H1 (cell line): ENCODE results near the gene PLCB4. TPM values are rescaled to one million over a fixed set of nuclear protein-coding genes. Genes with fewer than 3 reads are reported as not detected.

Experiments
- CTCF ChIA-PET: fragments of 300-600 bp; sonication (Branson Sonifier 250); formaldehyde crosslinking; loops from one replicate; lab custom pipeline; 2021; ENCODE audit not compliant: partially characterized antibody; lab: Charles Lee
- POLR2A ChIA-PET: fragments of 300-600 bp; sonication (Branson Sonifier 250); formaldehyde crosslinking; loops from one replicate; lab custom pipeline; 2021; ENCODE audit warnings: inconsistent platforms; ENCODE audit not compliant: partially characterized antibody; lab: Charles Lee
- DNase-seq, 2 experiments: peaks; one replicate each; pipeline versions ENCODE4 v3.0.0 to v3.0.0-alpha.2; 2010 to 2022; ENCODE audit warnings: low spot score in 2 of 2, low read depth in 1 of 2, mixed read lengths in 1 of 2
- FAIRE-seq: peaks from 2 replicates; lab custom pipeline; 2011; peaks lifted over from hg19 to GRCh38; lab: Jason Lieb, UNC
- H2AFZ ChIP-seq: 2 replicates; pipeline ENCODE4 v1.8.1; 2012; ENCODE audit warnings: low read length, inconsistent platforms
- H2AK5ac ChIP-seq: 2 replicates; pipeline ENCODE4 v1.6.1; 2013; ENCODE audit warnings: low read depth, low read length
- H2BK120ac ChIP-seq: replicated peaks from 2 replicates; pipeline ENCODE3; 2013; ENCODE audit warnings: low read depth, low read length, inconsistent platforms
- H2BK12ac ChIP-seq: 2 replicates; pipeline ENCODE4 v1.6.1; 2013; ENCODE audit warnings: low read depth, low read length
- H2BK15ac ChIP-seq: 2 replicates; pipeline ENCODE4 v1.6.1; 2013; ENCODE audit warnings: low read length
- H2BK20ac ChIP-seq: 2 replicates; pipeline ENCODE4 v1.6.1; 2013; ENCODE audit warnings: low read length
- H2BK5ac ChIP-seq: 2 replicates; pipeline ENCODE4 v1.6.1; 2013; ENCODE audit warnings: low read depth, low read length
- H3K14ac ChIP-seq: 2 replicates; pipeline ENCODE4 v1.6.1; 2013; ENCODE audit warnings: inconsistent platforms; ENCODE audit not compliant: insufficient read length
- H3K18ac ChIP-seq: 2 replicates; pipeline ENCODE4 v1.6.1; 2013; ENCODE audit warnings: low read length; ENCODE audit errors: extremely low read depth
- H3K23ac ChIP-seq: 2 replicates; pipeline ENCODE4 v1.6.1; 2013; ENCODE audit warnings: inconsistent platforms; ENCODE audit not compliant: insufficient read length
- H3K23me2 ChIP-seq: 2 replicates; pipeline ENCODE4 v1.6.1; 2013; ENCODE audit warnings: low read depth, low read length
- H3K27ac ChIP-seq: 2 replicates; pipeline ENCODE4 v1.6.1; 2011; ENCODE audit warnings: low read depth, low read length, inconsistent platforms
- H3K27me3 ChIP-seq, 4 experiments: replicated peaks in 1 of 4; 1 replicate in 1 of 4; 2 replicates in 3 of 4; pipeline versions ENCODE4 v1.6.1 to v1.8.1; 2011 to 2013; ENCODE audit warnings: low read length in 3 of 4, mild to moderate bottlenecking in 3 of 4, inconsistent platforms in 2 of 4, mixed read lengths in 2 of 4, moderate library complexity in 1 of 4; ENCODE audit not compliant: control insufficient read depth in 3 of 4, insufficient read depth in 3 of 4; ENCODE audit errors: extremely low read depth in 1 of 4
- H3K36me3 ChIP-seq, 4 experiments: 2 replicates each; pipeline versions ENCODE4 v1.6.1 to v1.8.1; 2011 to 2013; ENCODE audit warnings: mild to moderate bottlenecking in 4 of 4, low read length in 3 of 4, moderate library complexity in 2 of 4, control low read depth in 1 of 4, inconsistent platforms in 1 of 4; ENCODE audit not compliant: insufficient read depth in 4 of 4, control insufficient read depth in 2 of 4
- H3K4ac ChIP-seq: replicated peaks from 2 replicates; pipeline ENCODE3; 2013; ENCODE audit warnings: low read length, low read depth, mixed read lengths, inconsistent platforms; ENCODE audit not compliant: insufficient read length
- H3K4me1 ChIP-seq, 4 experiments: replicated peaks in 1 of 4; 1 replicate in 1 of 4; 2 replicates in 3 of 4; pipeline versions ENCODE4 v1.6.1 to v1.8.1; 2011 to 2013; ENCODE audit warnings: low read length in 3 of 4, inconsistent platforms in 2 of 4, mixed read lengths in 1 of 4; ENCODE audit not compliant: insufficient read depth in 4 of 4, control insufficient read depth in 3 of 4
- H3K4me2 ChIP-seq, 2 experiments: 2 replicates each; pipeline versions ENCODE4 v1.6.1 to v1.8.1; 2011 to 2013; ENCODE audit warnings: low read depth in 2 of 2, low read length in 2 of 2, control low read depth in 1 of 2, inconsistent platforms in 1 of 2, mild to moderate bottlenecking in 1 of 2; ENCODE audit not compliant: insufficient read depth in 1 of 2
- H3K4me3 ChIP-seq, 4 experiments: fragments of 200-600, 300-600 bp in 1 of 4; sonication (generic), shearing (Covaris generic), sonication (Bioruptor Twin) in 1 of 4; 2 replicates each; pipeline versions ENCODE4 v1.5.1 to v1.8.1; 2011 to 2016; ENCODE audit warnings: low read length in 4 of 4, low read depth in 3 of 4, control low read depth in 2 of 4, inconsistent platforms in 2 of 4, mild to moderate bottlenecking in 2 of 4, mixed read lengths in 1 of 4, moderate library complexity in 1 of 4; ENCODE audit not compliant: insufficient read depth in 2 of 4; ENCODE audit errors: extremely low read depth in 1 of 4
- H3K56ac ChIP-seq: replicated peaks from 2 replicates; pipeline ENCODE3; 2013; ENCODE audit warnings: low read depth, mild to moderate bottlenecking, mixed read lengths, low read length, inconsistent platforms; ENCODE audit not compliant: insufficient read length
- H3K79me1 ChIP-seq: 2 replicates; pipeline ENCODE4 v1.6.1; 2013; ENCODE audit warnings: low read depth, low read length, control low read depth
- H3K79me2 ChIP-seq, 2 experiments: 2 replicates each; pipeline versions ENCODE4 v1.6.1 to v1.8.1; 2012 to 2013; ENCODE audit warnings: low read length in 2 of 2, mild to moderate bottlenecking in 2 of 2, inconsistent platforms in 1 of 2; ENCODE audit not compliant: insufficient read depth in 2 of 2, control insufficient read depth in 1 of 2
- H3K9ac ChIP-seq, 4 experiments: replicated peaks in 1 of 4; 1 replicate in 1 of 4; 2 replicates in 3 of 4; pipeline versions ENCODE4 v1.6.1 to v1.8.1; 2011 to 2013; ENCODE audit warnings: low read depth in 3 of 4, low read length in 3 of 4, control low read depth in 2 of 4, mild to moderate bottlenecking in 2 of 4, moderate library complexity in 2 of 4, inconsistent platforms in 1 of 4; ENCODE audit errors: extremely low read depth in 1 of 4
- H3K9me3 ChIP-seq, 2 experiments: 2 replicates each; pipeline versions ENCODE4 v1.6.1 to v1.8.1; 2012 to 2013; ENCODE audit warnings: mild to moderate bottlenecking in 2 of 2, moderate library complexity in 2 of 2, control low read depth in 1 of 2, inconsistent platforms in 1 of 2, low read depth in 1 of 2, low read length in 1 of 2, mixed read lengths in 1 of 2; ENCODE audit not compliant: insufficient read depth in 2 of 2
- H4K20me1 ChIP-seq, 2 experiments: replicated peaks in 1 of 2; 2 replicates each; pipeline versions ENCODE3 to v1.8.1; 2011 to 2013; ENCODE audit warnings: inconsistent platforms in 2 of 2, low read length in 2 of 2, mild to moderate bottlenecking in 1 of 2; ENCODE audit not compliant: insufficient read depth in 2 of 2, control insufficient read depth in 1 of 2
- H4K5ac ChIP-seq: 2 replicates; pipeline ENCODE4 v1.6.1; 2013; ENCODE audit warnings: low read length, low read depth, mixed read lengths, inconsistent platforms; ENCODE audit not compliant: insufficient read length
- H4K8ac ChIP-seq: 2 replicates; pipeline ENCODE4 v1.8.0; 2013; ENCODE audit warnings: mild to moderate bottlenecking, moderate library complexity, low read length, inconsistent platforms; ENCODE audit not compliant: insufficient read depth; ENCODE audit errors: extremely low read depth
- H4K91ac ChIP-seq: replicated peaks from 2 replicates; pipeline ENCODE3; 2013; ENCODE audit warnings: low read length, mixed read lengths, inconsistent platforms; ENCODE audit not compliant: insufficient read length
- WGBS, 2 experiments: shearing (Covaris generic) in 1 of 2; methylation state at CpG; one replicate each; pipeline versions ENCODE4 v1.1.6 to v1.1.7; 2013 to 2015; ENCODE audit warnings: low lambda C conversion rate in 2 of 2, mixed read lengths in 2 of 2, inconsistent platforms in 1 of 2, low coverage in 1 of 2, missing lambda C conversion rate in 1 of 2; ENCODE audit not compliant: insufficient replicate concordance in 2 of 2, insufficient coverage in 1 of 2, insufficient read length in 1 of 2; ENCODE audit errors: extremely low coverage in 1 of 2, missing lambda C conversion rate in 1 of 2; 5-methylcytosine and 5-hydroxymethylcytosine counted together
- polyA plus RNA-seq, 7 experiments: library from polyadenylated mRNA; depleted of rRNA in 3 of 7; stranded (reverse) in 5 of 7; unstranded in 2 of 7; fragments of >200 nt in 5 of 7; fragments of 200-250 nt in 2 of 7; gene quantifications; 1 replicate in 5 of 7; 2 replicates in 1 of 7; 4 replicates in 1 of 7; pipeline versions ENCODE4 v1.2.1 to v1.2.3, GENCODE V29; 2011 to 2013; ENCODE audit warnings: missing spikeins in 2 of 7, mixed read lengths in 2 of 7
- total RNA-seq: library from RNA; stranded (reverse); fragmentation: NEBNext Ultra II Directional; extraction: Animal tissue kit (Norgen Biotek cat#: 25700); gene quantifications from 2 replicates; pipeline ENCODE4 v1.2.1, GENCODE V29; 2021

PLCB4 gene
- total and polyA plus RNA-seq, 2 of the 8 experiments (the other 6 are each of a cell fraction or from before 2014, with no cell fraction given) = 3.2 to 14.1 TPM

- H3K4me2 ChIP-seq = no peak overlapping the region
- no peak overlapping the region for H4K91ac ChIP-seq
- FAIRE-seq (no peak), DNase-seq (no peak)
- no peak overlapping the region for H3K56ac ChIP-seq
- H2BK20ac ChIP-seq = no peak overlapping the region
- H3K27me3 ChIP-seq = no peaks in the 10 kb centered on the region
- H3K23ac ChIP-seq = no peak overlapping the region
- no peaks in the 10 kb centered on the region for H3K79me2 ChIP-seq
- no peak overlapping the region for H4K5ac ChIP-seq
- H3K23me2 ChIP-seq = no peaks in the 10 kb centered on the region
- H2BK12ac ChIP-seq = no peak overlapping the region
- ChIA-PET CTCF (interaction anchor here (0.9 to 1.4 kb wide), 2 partner anchors 42 to 58 kb away, joined by 3 read pairs; no protein-coding TSS in a partner anchor), POLR2A (no interaction called here)
- 82% methylated on average over 3 of the region's 3 CpGs; no CpG with 5 or more reads in 1 of the 2 experiments for WGBS, 2 experiments
- 0 out of 4 replicates have a peak, but pooled peaks cover 0 to 5% of the 10 kb centered on the region in 2 experiments for H3K9me3 ChIP-seq
- no peak overlapping the region for H2BK15ac ChIP-seq
- no peak overlapping the region for H3K4ac ChIP-seq
- H3K4me1 ChIP-seq = peaks cover 0 to 5% (median 1%) of the 10 kb centered on the region in 4 experiments; a peak in 5 of 7 replicates
- H3K36me3 ChIP-seq = peaks cover 2 to 14% (median 5%) of the 10 kb centered on the region in 4 experiments; a peak in 5 of 8 replicates
- no peak overlapping the region for H3K27ac ChIP-seq
- H2BK5ac ChIP-seq = no peak overlapping the region
- H4K20me1 ChIP-seq = no peaks in the 10 kb centered on the region
- H3K9ac ChIP-seq = no peak overlapping the region
- no peak overlapping the region for H2AFZ ChIP-seq
- H3K18ac ChIP-seq = no peak overlapping the region
- H3K4me3 ChIP-seq = no peak overlapping the region
- no peak overlapping the region for H2BK120ac ChIP-seq
- H3K14ac ChIP-seq = no peak overlapping the region
- H2AK5ac ChIP-seq = no peak overlapping the region
- no peaks in the 10 kb centered on the region for H3K79me1 ChIP-seq
- no peak overlapping the region for H4K8ac ChIP-seq
These were observed 332.5 kb downstream of the PLCB4 start for GRCh38 chr20:9401371-9401770.
